Loucy (cell line): ENCODE results near the gene FAP.

Experiments
- EZH2phosphoT487 ChIP-seq: fragments of 200-600 bp; IDR thresholded peaks from 2 replicates; pipeline ENCODE4 v1.6.1; 2018; ENCODE audit warnings: antibody characterized with exemption, mild to moderate bottlenecking, moderate library complexity, borderline replicate concordance
- TF ChIP-seq, protein P1 (sequence below): fragments of 200-600 bp; sonication (generic); conservative IDR thresholded peaks from 2 replicates; pipeline ENCODE4 v1.5.1; 2014; ENCODE audit warnings: mild to moderate bottlenecking, antibody characterized with exemption, low read length

- TF ChIP-seq EZH2phosphoT487 = no peak
- TF ChIP-seq, protein P1, sequence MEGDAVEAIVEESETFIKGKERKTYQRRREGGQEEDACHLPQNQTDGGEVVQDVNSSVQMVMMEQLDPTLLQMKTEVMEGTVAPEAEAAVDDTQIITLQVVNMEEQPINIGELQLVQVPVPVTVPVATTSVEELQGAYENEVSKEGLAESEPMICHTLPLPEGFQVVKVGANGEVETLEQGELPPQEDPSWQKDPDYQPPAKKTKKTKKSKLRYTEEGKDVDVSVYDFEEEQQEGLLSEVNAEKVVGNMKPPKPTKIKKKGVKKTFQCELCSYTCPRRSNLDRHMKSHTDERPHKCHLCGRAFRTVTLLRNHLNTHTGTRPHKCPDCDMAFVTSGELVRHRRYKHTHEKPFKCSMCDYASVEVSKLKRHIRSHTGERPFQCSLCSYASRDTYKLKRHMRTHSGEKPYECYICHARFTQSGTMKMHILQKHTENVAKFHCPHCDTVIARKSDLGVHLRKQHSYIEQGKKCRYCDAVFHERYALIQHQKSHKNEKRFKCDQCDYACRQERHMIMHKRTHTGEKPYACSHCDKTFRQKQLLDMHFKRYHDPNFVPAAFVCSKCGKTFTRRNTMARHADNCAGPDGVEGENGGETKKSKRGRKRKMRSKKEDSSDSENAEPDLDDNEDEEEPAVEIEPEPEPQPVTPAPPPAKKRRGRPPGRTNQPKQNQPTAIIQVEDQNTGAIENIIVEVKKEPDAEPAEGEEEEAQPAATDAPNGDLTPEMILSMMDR = no peak
Measured at GRCh38 chr2:162291748-162292147, 48.5 kb upstream of the FAP start.
